ENCODE measurements around the gene GPHN. TPM values are rescaled to one million over a fixed set of nuclear protein-coding genes. Genes with fewer than 3 reads are reported as not detected.

The GPHN gene
- total and polyA plus RNA-seq, 2 of the 4 experiments (the other 2 are of a cell fraction): 8.0 to 8.1 TPM

GRCh38 chr14:66568220-66568619, 60.3 kb downstream of the GPHN start:
- Histone ChIP-seq H2AK5ac (ENCODE audit: low read depth, low read length) (no peak overlapping the region), H3K4ac (ENCODE audit: low read depth, low read length) (no peak overlapping the region), H3K18ac (ENCODE audit: low read depth, low read length) (no peak overlapping the region), H3K4me2 (ENCODE audit: low read depth, low read length) (no peak overlapping the region), H3K9me3 (ENCODE audit: control insufficient read depth, insufficient read depth, low read length) (no peaks in the 10 kb centered on the region), H2AK9ac (replicated peaks; ENCODE audit: low read depth, low read length, poor library complexity) (no peak overlapping the region), H3K36me3 (ENCODE audit: control insufficient read depth, insufficient read depth, low read length) (no peaks in the 10 kb centered on the region), H3K23ac (ENCODE audit: low read depth, low read length) (no peak overlapping the region), H2BK5ac (ENCODE audit: low read depth, low read length, poor library complexity, severe bottlenecking) (no peak overlapping the region), H3K14ac (replicated peaks; ENCODE audit: low read depth, low read length) (no peak overlapping the region), H2BK120ac (ENCODE audit: low read depth, low read length) (no peak overlapping the region), H3K4me3 (ENCODE audit: insufficient read depth, low read depth, low read length) (no peak overlapping the region), H3K9ac (ENCODE audit: low read depth, low read length) (no peak overlapping the region), H3K79me1 (ENCODE audit: low read depth in 1 of 2, low read length in 2 of 2) (no peaks in the 10 kb centered on the region; a peak in 1 of 4 replicates), H2BK20ac (ENCODE audit: low read depth, low read length) (no peak overlapping the region), H4K5ac (ENCODE audit: low read depth, low read length) (no peak overlapping the region), H3K9me1 (ENCODE audit: insufficient read depth, low read length) (no peaks in the 10 kb centered on the region), H4K91ac (ENCODE audit: insufficient read depth, low read depth, low read length) (no peak overlapping the region), H2BK15ac (ENCODE audit: low read depth, low read length) (no peak overlapping the region), H3K27me3 (ENCODE audit: control insufficient read depth, insufficient read depth, low read length) (no peaks in the 10 kb centered on the region), H3K56ac (ENCODE audit: extremely low read depth, insufficient read depth, low read length) (no peak overlapping the region), H3K27ac (ENCODE audit: insufficient read depth, low read length) (no peak overlapping the region), H3K4me1 (ENCODE audit: control insufficient read depth, insufficient read depth, low read length) (no peaks in the 10 kb centered on the region), H2AFZ (replicated peaks; ENCODE audit: low read length, poor library complexity) (no peak overlapping the region), H4K20me1 (ENCODE audit: insufficient read depth, low read length) (no peaks in the 10 kb centered on the region), H4K8ac (ENCODE audit: low read depth in 2 of 2, low read length in 2 of 2) (no peak overlapping the region)
- ChIA-PET POLR2A (ENCODE audit: unreplicated experiment) (no interaction called here), CTCF (no interaction called here)
- WGBS, 2 experiments (ENCODE audit: extremely low coverage in 2 of 2, insufficient read length in 1 of 2): no CpG with 5 or more reads among the region's 2 CpGs
- BruUV-seq (replicated peaks): no TSS peak
- no peak for ATAC-seq (ENCODE audit: low read depth)
- TF ChIP-seq MAZ (IDR thresholded peaks at IDR 0.05; ENCODE audit: borderline replicate concordance, low read depth, low read length): no peak
- no peak for TF ChIP-seq CEBPB (IDR thresholded peaks at IDR 0.05; ENCODE audit: low read depth, low read length)
- no peak for TF ChIP-seq BHLHE40 (IDR thresholded peaks at IDR 0.05; ENCODE audit: low read depth, low read length)
- no peak for TF ChIP-seq USF2 (IDR thresholded peaks at IDR 0.05; ENCODE audit: low read depth, low read length)
- no peak for TF ChIP-seq RFX5 (IDR thresholded peaks at IDR 0.05; ENCODE audit: low read depth, low read length)
- no peak for TF ChIP-seq SMC3 (IDR thresholded peaks at IDR 0.05; ENCODE audit: low read depth, low read length)
- TF ChIP-seq ELK1 (IDR thresholded peaks at IDR 0.05; ENCODE audit: borderline replicate concordance, low read depth, low read length): no peak
- dilution Hi-C loops (cut with HindIII; ENCODE audit: low sequenced_read_pairs, unreplicated experiment) (no loop called here), intact Hi-C loops (cut with micrococcal nuclease) (no loop called here), in situ Hi-C loops (cut with MboI; ENCODE audit: low sequenced_read_pairs) (no loop called here)
- DNase-seq: no peak
